Activated T-helper 1 cell treated with anti-CD3 and anti-CD28 coated beads, Interleukin-2, amount 50 U/mL, for 16 hours (primary cell): Measurements from ENCODE around the gene UTP25.
"Not testable (repeated sequence)": the region's sequence is repeated elsewhere in the genome, so short reads cannot be mapped to it uniquely, and the experiment has no call there.

Experiments
- DNase-seq, 2 donors: peaks; one replicate each; pipeline ENCODE4 v3.0.0-alpha.2; 2020; ENCODE audit warnings: low read depth in 1 of 2, low spot score in 1 of 2

UTP25 gene

DNA sequence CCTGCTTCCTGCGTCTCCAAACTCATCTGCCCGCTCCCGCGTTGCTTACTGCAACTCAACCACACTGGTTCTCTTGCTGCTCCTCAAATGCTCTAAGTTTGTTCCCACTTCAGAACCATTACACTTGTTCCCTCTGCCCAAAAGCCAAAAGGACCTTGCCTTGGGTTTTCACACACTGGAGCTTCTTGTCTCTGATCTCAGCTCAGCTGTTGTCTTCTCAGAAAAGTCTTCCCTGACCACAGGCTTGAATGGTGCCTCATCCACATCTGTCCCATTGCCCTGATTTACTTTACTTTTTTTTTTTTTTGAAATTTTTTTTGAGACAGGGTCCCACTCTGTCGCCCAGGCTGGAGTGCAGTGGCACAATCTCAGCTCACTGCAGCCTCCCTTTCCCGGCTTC, 66.0 kb downstream of the UTP25 start:
- no peak for DNase-seq

- DNase-seq: no peak
Observed at GRCh38 chr1:209895709-209896108, 67.9 kb downstream of the UTP25 start.

- DNase-seq: no peak
Observed at GRCh38 chr1:209896346-209896745, 68.6 kb downstream of the UTP25 start.

DNA sequence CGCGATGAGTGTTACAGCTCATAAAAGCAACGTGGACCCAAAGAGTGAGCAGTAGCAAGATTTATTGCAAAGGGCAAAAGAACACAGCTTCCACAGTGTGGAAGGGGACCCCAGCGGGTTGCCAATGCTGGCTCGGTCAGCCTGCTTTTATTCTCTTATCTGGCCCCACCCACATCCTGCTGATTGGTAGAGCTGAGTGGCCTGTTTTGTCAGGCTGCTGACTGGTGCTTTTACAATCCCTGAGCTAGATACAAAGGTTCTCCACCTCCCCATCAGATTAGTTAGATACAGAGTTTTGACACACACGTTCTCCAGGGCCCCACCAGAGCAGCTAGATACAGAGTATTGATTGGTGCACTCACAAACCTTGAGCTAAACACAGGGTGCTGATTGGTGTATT, 70.5 kb downstream of the UTP25 start:
- DNase-seq: not testable (repeated sequence)

DNA sequence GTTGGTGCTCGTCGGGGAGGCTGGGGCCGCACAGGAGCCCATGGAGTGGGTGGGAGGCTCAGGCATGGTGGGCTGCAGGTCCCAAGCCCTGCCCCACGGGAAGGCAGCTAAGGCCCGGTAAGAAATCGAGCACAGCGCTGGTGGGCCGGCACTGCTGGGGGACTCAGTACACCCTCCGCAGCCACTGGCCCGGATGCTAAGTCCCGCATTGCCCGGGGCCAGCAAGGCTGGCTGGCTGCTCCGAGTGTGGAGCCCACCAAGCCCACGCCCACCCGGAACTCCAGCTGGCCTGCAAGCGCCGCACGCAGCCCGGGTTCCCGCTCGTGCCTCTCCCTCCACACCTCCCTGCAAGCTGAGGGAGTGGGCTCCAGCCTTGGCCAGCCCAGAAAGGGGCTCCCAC, 71.1 kb downstream of the UTP25 start:
- not testable (repeated sequence) for DNase-seq

GRCh38 chr1:209899948-209900347, 72.2 kb downstream of the UTP25 start:
- no peak for DNase-seq

DNA sequence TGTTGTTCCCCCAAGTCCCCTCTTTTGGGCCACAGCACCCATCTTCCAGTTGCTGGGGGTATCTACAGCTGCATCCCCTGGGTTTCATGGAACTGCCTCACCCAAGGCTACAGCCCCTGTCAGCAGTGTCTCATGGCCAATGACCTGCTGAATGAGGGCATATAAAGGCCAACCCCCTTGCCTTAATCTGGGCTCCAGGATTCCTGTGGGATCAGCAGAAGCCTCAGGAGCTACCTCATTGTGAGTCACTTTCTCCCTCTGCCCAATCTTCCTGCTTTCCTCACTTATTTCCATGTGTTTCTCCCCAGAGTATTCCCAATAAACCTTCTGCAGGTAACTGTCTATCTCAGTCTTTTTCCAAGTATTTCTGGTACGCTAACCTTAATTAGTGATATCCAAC, 73.0 kb downstream of the UTP25 start:
- DNase-seq: no peak

- no peak for DNase-seq
Observed at GRCh38 chr1:209901211-209901610, 73.4 kb downstream of the UTP25 start.

DNA sequence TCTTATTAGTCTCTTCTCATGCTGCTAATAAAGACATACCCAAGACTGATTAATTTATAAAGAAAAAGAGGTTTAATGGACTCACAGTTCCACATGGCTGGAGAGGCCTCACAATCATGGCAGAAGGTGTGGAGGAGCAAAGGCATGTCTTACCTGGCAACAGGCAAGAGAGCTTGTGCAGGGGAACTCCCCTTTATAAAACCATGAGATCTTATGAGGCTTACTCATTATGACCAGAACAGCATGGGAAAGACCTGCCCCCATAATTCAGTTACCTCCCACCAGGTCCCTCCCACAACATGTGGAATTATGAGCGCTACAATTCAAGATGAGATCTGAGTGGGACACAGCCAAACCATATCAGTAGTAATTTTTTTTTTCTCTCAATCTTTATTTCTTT, 77.0 kb downstream of the UTP25 start:
- DNase-seq: not testable (repeated sequence)
